Natural killer cell treated with Interleukin-12 subunit alpha and Interleukin-12 subunit beta and Interleukin-15 and Interleukin-18, amount 100 ng/mL, for 72 hours (primary cell): ENCODE measurements around the gene POFUT1. TPM values are rescaled to one million over a fixed set of nuclear protein-coding genes. Genes with fewer than 3 reads are reported as not detected.
"Not testable (repeated sequence)": the region's sequence is repeated elsewhere in the genome, so short reads cannot be mapped to it uniquely, and the experiment has no call there.

Source experiments
- ATAC-seq, 2 donors: fragments of 150-1000 bp; cut with Tn5 transposase in 1 of 2; sonication (Bioruptor Pico), chemical (Tn5 transposase) in 1 of 2; 2 replicates each; pipeline ENCODE4 v1.10.0; 2021
- DNase-seq: peaks from one replicate; pipeline ENCODE4 v3.0.0; 2022; ENCODE audit warnings: low spot score
- H3K27ac Mint-ChIP-seq, 2 donors: 1 replicate in 1 of 2; 2 replicates in 1 of 2; pipeline ENCODE4 v1.8.0; 2022; ENCODE audit warnings: mixed read lengths in 2 of 2, mild to moderate bottlenecking in 1 of 2, moderate library complexity in 1 of 2
- H3K27me3 Mint-ChIP-seq, 2 donors: 1 replicate in 1 of 2; 2 replicates in 1 of 2; pipeline ENCODE4 v1.8.0; 2022; ENCODE audit warnings: mixed read lengths in 2 of 2
- H3K36me3 Mint-ChIP-seq: one replicate; pipeline ENCODE4 v1.8.0; 2022; ENCODE audit warnings: mixed read lengths
- H3K4me1 Mint-ChIP-seq, 2 donors: 1 replicate in 1 of 2; 2 replicates in 1 of 2; pipeline ENCODE4 v1.8.0; 2022; ENCODE audit warnings: low read depth in 2 of 2, mixed read lengths in 2 of 2, mild to moderate bottlenecking in 1 of 2
- H3K4me3 Mint-ChIP-seq: one replicate; pipeline ENCODE4 v1.8.0; 2022; ENCODE audit warnings: mixed read lengths
- H3K9me3 Mint-ChIP-seq: 2 replicates; pipeline ENCODE4 v1.8.0; 2022; ENCODE audit warnings: mixed read lengths
- total RNA-seq, 2 donors: library from RNA; stranded (reverse); gene quantifications; one replicate each; pipeline ENCODE4 v1.2.3, GENCODE V29; 2022

POFUT1 gene
- total RNA-seq, 2 donors from 2014 or later, result 36.6 to 50.0 TPM

GRCh38 chr20:32271620-32272019, 63.9 kb downstream of the POFUT1 start:
- Mint-ChIP-seq H3K27ac (peak overlapping the region in 1 of 2 donors; percentile 2), H3K36me3 (no peaks in the 10 kb centered on the region), H3K9me3 (no peaks in the 10 kb centered on the region), H3K4me1 (peaks cover 6 to 8% of the 10 kb centered on the region in 2 donors), H3K4me3 (no peak overlapping the region), H3K27me3 (no peaks in the 10 kb centered on the region)
- ATAC-seq (no peak), DNase-seq (no peak)

DNA sequence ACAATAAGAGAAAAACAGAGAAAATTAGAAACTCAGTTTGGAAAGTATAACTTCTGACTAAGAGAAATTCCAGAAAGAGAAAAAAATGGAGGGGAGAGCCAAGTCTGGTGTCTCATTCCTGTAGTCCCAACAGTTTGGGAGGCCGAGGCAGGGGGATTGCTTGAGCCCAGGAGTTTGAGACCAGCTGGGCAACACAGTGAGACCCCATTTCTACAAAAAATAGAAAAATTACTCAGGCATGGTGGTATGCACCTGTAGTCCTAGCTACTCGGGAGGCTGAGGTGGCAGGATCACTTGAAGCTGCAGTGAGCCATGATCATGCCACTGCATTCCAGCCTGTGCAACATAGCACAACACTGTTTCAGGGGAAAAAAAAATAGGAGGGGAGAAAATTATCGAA, 66.7 kb downstream of the POFUT1 start:
- no peaks in the 10 kb centered on the region for H3K27me3 Mint-ChIP-seq
- ATAC-seq, result no peak
- H3K27ac Mint-ChIP-seq, result peak overlapping the region in 1 of 2 donors; percentile 34
- no peak overlapping the region for H3K4me3 Mint-ChIP-seq
- no peaks in the 10 kb centered on the region for H3K36me3 Mint-ChIP-seq
- no peaks in the 10 kb centered on the region for H3K9me3 Mint-ChIP-seq
- no peak for DNase-seq
- peaks cover 14 to 23% of the 10 kb centered on the region in 2 donors for H3K4me1 Mint-ChIP-seq

- H3K36me3 Mint-ChIP-seq, H3K27me3 Mint-ChIP-seq, H3K9me3 Mint-ChIP-seq, DNase-seq, H3K4me3 Mint-ChIP-seq, ATAC-seq: not testable (repeated sequence)
- H3K4me1 Mint-ChIP-seq, result peaks cover 14 to 28% of the 10 kb centered on the region in 2 donors
- peak overlapping the region in 1 of 2 donors; percentile 94 for H3K27ac Mint-ChIP-seq
Measured at GRCh38 chr20:32275163-32275562, 67.5 kb downstream of the POFUT1 start.

DNA sequence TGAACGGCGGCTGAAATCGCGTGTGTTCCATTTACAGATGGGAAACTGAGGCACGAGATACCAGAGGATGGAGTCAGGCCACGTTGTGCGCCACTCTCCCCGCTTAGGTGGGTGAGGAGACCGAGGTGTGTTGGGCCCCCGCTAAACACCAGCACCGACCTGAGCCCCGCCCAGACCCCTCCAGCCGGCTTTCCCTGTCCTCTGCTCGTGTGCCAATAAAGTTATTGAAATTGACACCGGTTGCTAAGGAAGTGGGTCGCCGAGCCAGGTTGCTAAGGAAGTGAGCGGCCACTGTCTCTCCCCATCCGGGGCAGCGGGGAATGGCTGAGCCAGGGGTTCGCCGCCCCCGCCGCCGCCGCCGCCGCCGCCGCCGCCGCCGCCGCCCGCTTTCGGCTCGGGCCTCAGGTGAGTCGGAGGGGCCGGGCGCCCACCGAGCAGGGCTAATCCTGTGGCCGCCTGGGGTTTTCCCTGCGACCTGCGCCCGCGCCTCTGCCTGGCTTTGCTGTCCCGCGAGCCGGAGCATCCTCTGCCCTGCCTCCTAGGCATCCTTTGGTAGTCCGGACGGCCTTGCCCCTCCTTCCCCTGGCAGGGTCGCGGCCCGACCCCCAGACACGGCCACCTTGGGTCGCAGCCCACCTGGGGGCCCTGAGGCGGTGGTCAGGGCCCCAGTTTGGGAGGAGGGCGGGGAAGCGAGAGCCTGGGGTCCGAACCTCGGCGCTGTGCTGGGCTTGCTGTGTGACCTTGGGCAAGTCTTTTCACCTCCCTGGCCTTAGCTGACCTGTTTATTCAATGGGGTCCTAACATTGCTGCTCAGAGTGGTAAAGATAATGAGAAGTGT, 69.9 kb downstream of the POFUT1 start, which contains the start of gene KIF3B:
Gene KIF3B (plus strand): TSS at position 291 of the 838 bp plus-strand sequence. CDS start 32,127 bp downstream, outside the sequence.
- Mint-ChIP-seq H3K36me3 (peaks cover 11% of the 10 kb centered on the region), H3K4me1 (peaks cover 31 to 42% of the 10 kb centered on the region in 2 donors), H3K27me3 (no peaks in the 10 kb centered on the region), H3K4me3 (peak within 1 kb of the TSS; percentile 86), H3K27ac (peak within 1 kb of the TSS; percentile 89 to 94), H3K9me3 (no peaks in the 10 kb centered on the region)
- DNase-seq, result peak; percentile 92
- ATAC-seq, result peak; percentile 93 to 97

DNA sequence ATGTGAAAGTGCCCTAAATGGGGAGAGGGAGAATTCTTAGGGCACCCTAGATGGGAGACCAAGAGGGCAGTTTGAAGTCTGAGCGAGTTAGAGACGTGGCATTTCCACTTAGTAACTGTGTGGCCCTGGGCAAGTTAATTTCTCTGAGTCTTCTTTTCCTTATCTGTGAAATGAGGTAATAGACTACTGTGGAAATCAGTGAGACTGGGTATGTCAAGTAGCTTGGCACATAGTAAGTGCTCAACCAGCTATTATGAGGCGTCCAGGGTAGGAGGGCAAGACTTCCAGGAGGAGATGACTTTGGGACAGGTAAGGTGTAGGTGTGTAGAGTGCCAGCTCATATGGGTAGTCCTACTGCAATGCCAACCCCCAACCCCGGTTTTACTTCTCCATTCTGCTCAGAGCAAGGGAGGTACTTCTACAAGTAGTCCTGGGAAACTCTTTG, 70.5 kb downstream of the POFUT1 start:
- Mint-ChIP-seq H3K27me3 (no peaks in the 10 kb centered on the region), H3K36me3 (peaks cover 11% of the 10 kb centered on the region)
- no peak for DNase-seq

DNA sequence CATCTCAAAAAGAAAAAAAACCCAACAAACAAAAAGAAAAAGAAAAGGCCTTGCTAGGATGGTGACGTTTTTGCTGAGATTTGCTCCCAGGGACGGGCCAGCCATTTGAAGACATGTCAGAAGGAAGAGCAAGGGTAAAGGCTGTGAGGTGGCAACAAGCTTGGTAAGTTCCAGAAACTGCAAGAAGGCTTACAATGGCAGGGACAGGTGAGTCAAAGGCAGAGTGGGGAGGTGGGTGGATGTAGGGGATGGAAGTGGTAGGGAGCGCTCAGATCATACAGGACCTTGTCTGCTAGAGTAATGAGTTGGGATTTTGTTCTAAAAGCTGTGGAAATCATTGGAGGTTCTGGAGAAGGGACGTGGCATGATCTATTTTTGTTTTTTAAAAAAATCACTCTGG, 74.0 kb downstream of the POFUT1 start:
- ATAC-seq (no peak), DNase-seq (no peak)
- H3K36me3 Mint-ChIP-seq, result peaks cover 11% of the 10 kb centered on the region
- H3K9me3 Mint-ChIP-seq, result no peaks in the 10 kb centered on the region
- H3K27me3 Mint-ChIP-seq, result no peaks in the 10 kb centered on the region
- H3K4me3 Mint-ChIP-seq, result peak overlapping the region; percentile 24
- H3K27ac Mint-ChIP-seq, result peak overlapping the region; percentile 71 to 77
- H3K4me1 Mint-ChIP-seq, result peaks cover 53 to 60% of the 10 kb centered on the region in 2 donors

More for the DNA sequence above, 70.5 kb downstream of the POFUT1 start:
- peak overlapping the region; percentile 86 for H3K4me3 Mint-ChIP-seq
- peaks cover 31 to 42% of the 10 kb centered on the region in 2 donors for H3K4me1 Mint-ChIP-seq
- peak overlapping the region; percentile 89 to 94 for H3K27ac Mint-ChIP-seq
- ATAC-seq, result peak; percentile 12 to 42
- H3K9me3 Mint-ChIP-seq, result no peaks in the 10 kb centered on the region

DNA sequence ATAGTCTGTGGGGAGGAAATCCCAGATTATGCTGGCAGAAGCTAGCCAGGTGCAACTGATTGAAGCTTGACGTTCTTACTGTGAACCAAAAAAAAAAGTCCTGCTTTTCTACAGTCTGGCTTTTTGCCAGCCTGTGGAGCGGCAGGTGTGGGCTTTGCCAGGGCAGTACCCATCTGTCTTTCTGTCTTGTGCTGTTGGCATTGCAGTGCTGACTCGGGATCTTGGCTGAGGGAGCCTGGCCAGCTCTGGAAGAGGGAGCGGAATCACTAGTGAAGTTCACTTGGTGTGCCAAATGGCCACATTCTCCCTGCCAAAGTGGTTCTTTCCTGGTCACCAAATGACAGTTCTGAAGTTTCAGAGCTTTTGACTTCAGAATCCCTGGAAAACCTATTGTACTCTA, 74.8 kb downstream of the POFUT1 start:
- no peak overlapping the region for H3K4me3 Mint-ChIP-seq
- DNase-seq, result no peak
- ATAC-seq, result no peak
- H3K27ac Mint-ChIP-seq, result peak overlapping the region; percentile 71 to 77
- peaks cover 11% of the 10 kb centered on the region for H3K36me3 Mint-ChIP-seq
- H3K4me1 Mint-ChIP-seq, result peaks cover 53 to 55% of the 10 kb centered on the region in 2 donors
- no peaks in the 10 kb centered on the region for H3K27me3 Mint-ChIP-seq
- H3K9me3 Mint-ChIP-seq, result no peaks in the 10 kb centered on the region

DNA sequence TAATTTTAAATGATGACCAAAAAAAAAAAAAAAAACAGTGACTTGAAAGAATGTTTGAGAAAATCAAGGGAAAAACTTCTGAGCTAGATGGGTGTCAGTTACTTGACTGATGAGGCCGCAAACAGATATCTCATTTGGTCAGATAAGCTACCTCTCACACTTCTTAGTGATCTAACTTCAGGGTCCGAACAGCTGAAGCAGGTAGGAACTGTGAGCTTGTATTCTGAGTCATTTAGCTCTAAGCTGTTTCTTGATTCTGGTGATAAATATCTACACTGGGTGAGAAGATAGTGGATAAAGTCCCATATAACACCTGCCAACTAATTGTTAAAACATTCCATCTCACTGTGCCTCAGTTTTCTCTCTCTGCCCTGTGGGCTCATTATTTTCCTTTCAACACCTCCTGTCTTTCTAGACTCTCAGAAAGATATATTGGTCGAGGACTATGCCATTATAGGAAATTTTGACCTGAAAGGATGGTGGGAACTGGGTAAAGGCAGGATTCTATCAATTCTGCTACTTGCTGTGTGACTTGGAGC, 77.5 kb downstream of the POFUT1 start:
- Mint-ChIP-seq H3K27ac (peak overlapping the region; percentile 87), H3K4me3 (peak overlapping the region; percentile 78), H3K36me3 (peaks cover 11% of the 10 kb centered on the region), H3K27me3 (no peaks in the 10 kb centered on the region), H3K9me3 (no peaks in the 10 kb centered on the region), H3K4me1 (peaks cover 50 to 57% of the 10 kb centered on the region in 2 donors)
- peak; percentile 53 to 67 for ATAC-seq
- DNase-seq, result no peak

DNA sequence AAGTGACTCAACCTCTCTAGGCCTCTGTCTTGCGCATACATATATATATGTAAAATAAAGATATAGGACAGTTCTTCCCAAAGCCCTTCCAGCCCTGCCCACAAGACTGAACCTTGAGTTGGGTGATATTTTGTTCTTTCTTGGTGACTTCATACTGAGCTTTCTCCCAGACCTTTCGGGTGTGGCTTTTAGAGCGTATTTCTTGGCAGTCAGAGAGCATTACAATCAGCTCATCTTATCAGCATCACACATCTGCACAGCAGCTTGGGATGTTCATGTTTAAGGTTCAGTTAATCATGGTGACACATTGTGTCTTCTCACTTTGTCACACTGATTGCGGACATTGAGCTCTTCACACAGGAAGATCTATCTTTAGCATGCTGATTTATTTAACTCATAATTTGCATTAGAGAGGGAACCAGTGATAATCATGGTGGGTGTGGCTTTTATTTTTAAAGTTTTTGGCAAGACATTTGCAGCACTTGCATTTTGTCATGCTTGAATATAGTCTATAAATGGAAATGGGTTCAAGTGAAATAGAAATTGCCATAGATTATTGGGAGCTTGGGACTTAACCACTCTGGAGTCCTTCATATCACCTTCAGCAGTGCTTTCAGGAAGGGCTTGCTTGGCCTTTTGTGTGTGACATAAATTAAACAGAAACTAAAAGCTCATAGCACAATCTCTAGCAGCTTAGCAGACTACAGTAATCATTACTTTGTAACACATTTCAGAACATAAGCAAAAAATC, 78.1 kb downstream of the POFUT1 start:
- peak overlapping the region; percentile 78 for H3K4me3 Mint-ChIP-seq
- ATAC-seq (peak; percentile 95 to 96), DNase-seq (peak; percentile 78)
- peak overlapping the region; percentile 87 for H3K27ac Mint-ChIP-seq
- no peaks in the 10 kb centered on the region for H3K9me3 Mint-ChIP-seq
- no peaks in the 10 kb centered on the region for H3K27me3 Mint-ChIP-seq
- peaks cover 51 to 60% of the 10 kb centered on the region in 2 donors for H3K4me1 Mint-ChIP-seq
- peaks cover 11% of the 10 kb centered on the region for H3K36me3 Mint-ChIP-seq

- no peaks in the 10 kb centered on the region for H3K27me3 Mint-ChIP-seq
- no peak for DNase-seq
- peaks cover under 1% of the 10 kb centered on the region for H3K36me3 Mint-ChIP-seq
- H3K4me3 Mint-ChIP-seq, result peak overlapping the region; percentile 30
- peaks cover 42 to 50% of the 10 kb centered on the region in 2 donors for H3K4me1 Mint-ChIP-seq
- peak overlapping the region; percentile 87 for H3K27ac Mint-ChIP-seq
- no peaks in the 10 kb centered on the region for H3K9me3 Mint-ChIP-seq
- no peak for ATAC-seq
Measured at GRCh38 chr20:32287231-32287638, 79.6 kb downstream of the POFUT1 start.

Other genes starting within 250 kb of the POFUT1 start
- gene XKR7, start 239.7 kb upstream of the POFUT1 start, total RNA-seq, result under 1 TPM in 1 of 2 donors, not detected in 1; 0.05 TPM
- not detected for gene CCM2L, start 197.4 kb upstream of the POFUT1 start, total RNA-seq
- gene HCK, start 155.6 kb upstream of the POFUT1 start, total RNA-seq, result under 1 TPM in 1 of 2 donors, not detected in 1; 0.14 TPM
- gene TM9SF4, start 98.2 kb upstream of the POFUT1 start, total RNA-seq, result 10 to 100 TPM; 57.9 to 58.1 TPM
- gene PLAGL2, start 137 bp upstream of the POFUT1 start, total RNA-seq, result 10 to 100 TPM; 32.8 to 39.4 TPM
- 10 to 100 TPM; 51.3 to 61.2 TPM for gene KIF3B, start 69.8 kb downstream of the POFUT1 start, total RNA-seq
- gene ASXL1, start 150.5 kb downstream of the POFUT1 start, total RNA-seq, result 100 to 1,000 TPM; 119 to 214 TPM